ENCODE results near the gene ZCCHC24.

DNA sequence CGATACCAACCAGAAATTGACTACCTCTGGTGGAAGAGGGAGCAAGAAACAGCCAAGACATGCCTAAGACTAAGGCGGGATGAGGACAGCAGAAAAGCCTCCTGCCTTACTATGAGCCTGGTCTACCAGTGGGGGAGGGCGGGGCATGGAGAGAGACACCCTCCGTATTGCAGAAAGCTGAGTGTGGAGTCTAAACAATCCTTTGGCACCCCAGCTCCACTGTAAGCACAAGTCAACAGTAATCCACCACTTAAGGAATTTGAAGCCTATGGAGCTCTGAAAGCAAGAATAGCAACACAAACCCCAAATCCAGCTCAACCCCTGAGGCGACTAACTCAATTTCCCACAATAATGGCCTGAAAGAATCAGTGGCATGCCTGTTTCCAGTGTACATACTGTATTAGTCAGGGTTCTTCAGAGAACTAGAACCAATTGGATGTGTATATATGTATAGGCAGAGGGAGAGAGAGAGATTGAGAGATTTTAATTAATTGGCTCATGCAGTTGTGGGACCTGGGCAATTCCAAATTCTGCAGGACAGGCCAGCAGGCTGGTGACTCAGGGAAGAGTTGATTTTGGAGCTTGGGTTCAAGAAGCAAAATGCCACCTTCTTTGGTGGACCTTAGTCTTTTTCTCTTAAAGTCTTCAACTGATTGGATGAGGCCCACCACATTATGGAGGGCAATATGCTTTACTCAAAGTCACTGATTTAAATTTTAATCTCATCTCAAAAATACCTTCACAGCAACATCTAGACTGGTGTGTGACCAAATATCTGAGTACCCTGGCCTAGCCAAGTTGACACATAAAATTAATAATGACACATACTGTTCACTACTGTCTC, 84.7 kb downstream of the ZCCHC24 start:
- TF ChIP-seq, protein P1, sequence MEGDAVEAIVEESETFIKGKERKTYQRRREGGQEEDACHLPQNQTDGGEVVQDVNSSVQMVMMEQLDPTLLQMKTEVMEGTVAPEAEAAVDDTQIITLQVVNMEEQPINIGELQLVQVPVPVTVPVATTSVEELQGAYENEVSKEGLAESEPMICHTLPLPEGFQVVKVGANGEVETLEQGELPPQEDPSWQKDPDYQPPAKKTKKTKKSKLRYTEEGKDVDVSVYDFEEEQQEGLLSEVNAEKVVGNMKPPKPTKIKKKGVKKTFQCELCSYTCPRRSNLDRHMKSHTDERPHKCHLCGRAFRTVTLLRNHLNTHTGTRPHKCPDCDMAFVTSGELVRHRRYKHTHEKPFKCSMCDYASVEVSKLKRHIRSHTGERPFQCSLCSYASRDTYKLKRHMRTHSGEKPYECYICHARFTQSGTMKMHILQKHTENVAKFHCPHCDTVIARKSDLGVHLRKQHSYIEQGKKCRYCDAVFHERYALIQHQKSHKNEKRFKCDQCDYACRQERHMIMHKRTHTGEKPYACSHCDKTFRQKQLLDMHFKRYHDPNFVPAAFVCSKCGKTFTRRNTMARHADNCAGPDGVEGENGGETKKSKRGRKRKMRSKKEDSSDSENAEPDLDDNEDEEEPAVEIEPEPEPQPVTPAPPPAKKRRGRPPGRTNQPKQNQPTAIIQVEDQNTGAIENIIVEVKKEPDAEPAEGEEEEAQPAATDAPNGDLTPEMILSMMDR (IDR thresholded peaks at IDR 0.05; ENCODE audit: low read length), result no peak
- no peak for TF ChIP-seq EZH2 (IDR thresholded peaks at IDR 0.05; ENCODE audit: borderline replicate concordance, low read length)
